LNCAP (cell line): ENCODE results near the gene TM4SF20.

Experiments used
- TF ChIP-seq, protein P1 (sequence below): fragments of 450-650 bp; IDR thresholded peaks from 2 replicates; pipeline ENCODE4 v1.5.1; 2017; ENCODE audit warnings: mild to moderate bottlenecking

TM4SF20 gene

DNA sequence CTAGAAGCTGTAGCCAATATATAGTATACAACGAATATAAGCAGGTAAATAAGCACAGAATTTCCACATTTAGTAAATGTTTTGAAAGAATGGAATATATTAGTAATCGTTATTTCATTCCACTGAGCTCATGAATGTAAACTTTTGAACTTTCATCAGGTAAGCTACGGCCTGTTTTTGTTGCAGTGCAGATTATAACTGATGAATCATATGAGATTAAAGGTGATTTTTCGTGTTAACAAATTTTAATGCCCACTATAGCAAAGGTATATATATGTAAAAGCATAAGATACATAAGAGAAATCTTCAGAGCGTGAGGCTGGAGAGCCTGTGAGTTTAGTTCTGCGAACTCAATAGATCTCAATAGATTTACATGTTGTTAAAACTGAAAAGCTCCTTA lies 7.5 kb upstream of the TM4SF20 start:
- TF ChIP-seq, protein P1, sequence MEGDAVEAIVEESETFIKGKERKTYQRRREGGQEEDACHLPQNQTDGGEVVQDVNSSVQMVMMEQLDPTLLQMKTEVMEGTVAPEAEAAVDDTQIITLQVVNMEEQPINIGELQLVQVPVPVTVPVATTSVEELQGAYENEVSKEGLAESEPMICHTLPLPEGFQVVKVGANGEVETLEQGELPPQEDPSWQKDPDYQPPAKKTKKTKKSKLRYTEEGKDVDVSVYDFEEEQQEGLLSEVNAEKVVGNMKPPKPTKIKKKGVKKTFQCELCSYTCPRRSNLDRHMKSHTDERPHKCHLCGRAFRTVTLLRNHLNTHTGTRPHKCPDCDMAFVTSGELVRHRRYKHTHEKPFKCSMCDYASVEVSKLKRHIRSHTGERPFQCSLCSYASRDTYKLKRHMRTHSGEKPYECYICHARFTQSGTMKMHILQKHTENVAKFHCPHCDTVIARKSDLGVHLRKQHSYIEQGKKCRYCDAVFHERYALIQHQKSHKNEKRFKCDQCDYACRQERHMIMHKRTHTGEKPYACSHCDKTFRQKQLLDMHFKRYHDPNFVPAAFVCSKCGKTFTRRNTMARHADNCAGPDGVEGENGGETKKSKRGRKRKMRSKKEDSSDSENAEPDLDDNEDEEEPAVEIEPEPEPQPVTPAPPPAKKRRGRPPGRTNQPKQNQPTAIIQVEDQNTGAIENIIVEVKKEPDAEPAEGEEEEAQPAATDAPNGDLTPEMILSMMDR = no peak

DNA sequence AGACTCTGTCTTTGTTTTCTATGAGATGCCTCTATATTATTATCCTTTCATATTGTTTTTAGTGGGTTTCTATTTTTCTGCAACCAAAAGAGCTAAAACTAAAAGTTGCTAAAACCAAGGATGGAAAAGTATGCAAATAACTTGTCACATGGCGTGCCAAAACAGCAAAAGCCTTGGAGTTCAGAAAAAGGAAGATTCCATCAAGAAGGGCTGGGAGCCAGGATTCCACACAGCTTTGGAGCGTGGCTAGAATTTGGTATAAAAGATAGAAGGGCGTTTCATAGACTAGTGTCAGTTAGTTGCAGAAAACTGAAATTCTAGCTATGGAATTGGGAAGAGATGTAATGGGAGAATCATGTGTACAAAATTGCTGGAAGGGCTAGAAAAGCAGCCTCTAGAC lies 4.6 kb upstream of the TM4SF20 start:
- TF ChIP-seq, protein P1 = no peak

DNA sequence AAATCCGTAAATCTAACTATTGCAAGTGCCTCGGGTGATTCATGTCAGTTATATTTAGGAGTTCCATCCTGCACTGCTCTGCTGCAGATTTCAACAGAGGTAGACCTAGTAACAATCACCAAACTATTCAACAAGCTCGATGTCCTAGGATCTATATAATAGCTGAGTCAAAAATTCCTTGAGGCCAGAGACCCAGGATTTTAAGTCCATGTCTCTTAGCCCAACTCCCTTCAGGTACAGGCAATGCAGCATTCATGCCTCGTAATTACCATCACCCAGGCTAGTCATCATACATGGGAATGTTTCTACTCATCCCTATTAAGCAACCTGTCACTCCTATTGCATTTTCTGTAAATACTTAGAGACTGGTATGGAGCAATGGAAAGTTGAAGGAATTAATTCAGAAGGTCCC lies 729 bp downstream of the TM4SF20 start:
- TF ChIP-seq, protein P1 = no peak

DNA sequence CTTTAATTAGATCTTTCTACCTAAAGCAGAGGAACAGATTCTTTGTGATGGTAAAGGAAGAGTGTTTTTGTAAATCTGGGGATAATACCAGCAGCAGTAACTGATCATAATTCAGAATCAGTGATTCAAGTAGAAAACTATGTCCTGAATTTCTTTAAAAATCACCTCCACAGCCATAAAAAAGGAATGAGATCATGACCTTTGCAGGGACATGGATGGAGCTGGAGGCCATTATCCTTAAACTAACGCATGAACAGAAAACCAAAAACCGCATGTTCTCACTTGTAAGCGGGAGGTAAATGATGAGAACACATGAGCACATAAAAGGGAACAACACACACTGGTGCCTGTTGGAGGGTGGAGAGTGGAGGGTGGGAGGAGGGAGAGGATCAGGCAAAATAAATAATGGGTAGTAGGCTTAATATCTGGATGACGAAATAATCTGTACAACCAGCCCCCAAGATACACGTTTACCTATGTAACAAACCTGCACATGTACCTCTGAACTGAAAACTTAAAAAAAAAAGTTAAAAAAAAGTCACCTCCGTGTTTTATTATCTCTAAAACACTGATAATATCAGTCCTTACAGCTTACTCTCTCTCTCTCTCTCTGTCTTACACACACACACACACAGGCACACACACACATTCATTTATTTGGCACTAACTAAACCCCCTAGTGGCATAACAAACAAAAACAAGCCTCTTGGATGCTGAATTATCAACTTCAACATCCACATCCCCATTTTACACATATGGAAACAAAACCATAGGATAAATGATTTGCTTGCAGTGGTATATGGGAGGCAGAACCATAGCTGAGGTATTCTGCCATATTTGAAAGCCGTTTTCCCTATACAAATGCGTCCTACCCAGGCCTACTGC lies 1.4 kb downstream of the TM4SF20 start:
- TF ChIP-seq, protein P1 = peak; percentile 15; the same call in 1 of the 2 replicates

DNA sequence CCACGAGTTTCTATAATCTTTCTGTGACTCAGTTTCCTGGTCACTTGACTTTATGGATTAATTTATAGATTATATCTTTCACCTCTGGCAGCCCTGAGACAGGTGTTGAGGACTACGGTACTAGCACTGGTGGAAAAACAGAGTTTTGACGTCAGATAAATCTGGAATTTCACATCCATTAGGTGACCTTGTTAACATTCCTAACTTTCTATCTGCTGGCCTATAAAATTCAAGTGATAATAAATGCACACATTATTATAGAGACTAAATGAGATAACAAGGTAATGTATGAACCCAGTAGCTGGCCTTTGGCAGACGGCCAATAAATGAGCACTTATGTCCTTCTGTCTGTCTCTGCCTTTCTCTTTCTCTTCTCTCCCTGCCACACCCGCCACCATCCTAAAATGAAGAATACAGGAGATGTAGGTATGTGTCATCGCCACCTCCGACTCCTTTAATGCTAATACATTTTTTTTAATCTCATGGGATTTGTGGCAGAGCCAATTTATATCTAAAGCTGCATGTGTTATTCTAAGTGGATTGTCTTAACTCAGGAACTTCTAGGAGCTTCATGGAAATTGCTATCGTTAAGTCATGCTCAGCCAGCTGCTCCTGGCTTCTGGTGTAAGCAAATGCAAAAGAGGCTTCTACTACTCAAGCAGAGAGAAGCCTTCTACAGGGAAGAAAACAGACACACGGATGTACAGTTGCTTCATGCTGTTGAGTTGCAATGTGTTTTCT lies 2.3 kb downstream of the TM4SF20 start:
- TF ChIP-seq, protein P1 = no peak

DNA sequence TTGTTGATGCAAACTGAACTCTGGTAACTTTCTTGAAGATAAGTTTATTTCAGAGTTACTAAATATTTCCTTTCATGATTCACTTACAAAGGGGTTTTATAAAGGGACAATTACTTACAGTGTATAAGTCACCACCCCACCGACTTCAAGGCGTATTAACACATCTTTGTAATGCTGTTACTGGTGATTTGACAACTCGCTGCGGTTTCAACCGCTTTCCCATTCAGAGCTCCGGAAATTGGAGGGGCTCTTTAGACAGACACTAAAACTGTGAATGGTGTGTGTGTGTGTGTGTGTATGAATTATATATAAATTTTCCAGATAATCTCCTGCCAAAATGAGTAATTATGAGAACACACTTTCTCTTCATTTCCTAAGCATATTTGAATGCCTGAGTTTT lies 4.9 kb downstream of the TM4SF20 start:
- TF ChIP-seq, protein P1 = no peak

DNA sequence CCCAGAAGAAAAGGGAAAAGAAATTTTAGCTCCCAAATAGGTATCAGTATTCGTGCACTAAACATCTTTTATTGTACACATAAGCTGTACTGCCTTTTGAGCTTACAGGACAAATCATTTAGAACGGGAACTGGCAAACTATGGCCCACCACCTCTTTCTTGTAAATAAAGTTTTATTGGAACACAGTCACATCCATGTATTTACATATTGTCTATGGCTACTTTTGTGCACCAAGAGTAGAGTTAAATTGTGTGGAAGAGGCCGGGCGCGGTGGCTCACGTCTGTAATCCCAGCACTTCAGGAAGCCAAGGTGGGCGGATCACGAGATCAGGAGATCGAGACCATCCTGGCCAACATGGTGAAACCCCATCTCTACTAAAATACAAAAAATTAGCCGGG lies 5.7 kb downstream of the TM4SF20 start:
- TF ChIP-seq, protein P1 = no peak
